Naive thymus-derived CD4-positive, alpha-beta T cell (primary cell): ENCODE measurements around the gene CYP24A1. TPM values are rescaled to one million over a fixed set of nuclear protein-coding genes. Genes with fewer than 3 reads are reported as not detected.

Experiments used
- ATAC-seq: fragments of 150-1000 bp; cut with Tn5 transposase; 2 replicates; pipeline ENCODE4 v1.10.0; 2021; ENCODE audit warnings: mild to moderate bottlenecking, moderate library complexity
- CTCF ChIA-PET: fragments of 350-600 bp; sonication (Branson Sonifier 250); formaldehyde crosslinking; loops from one replicate; lab custom pipeline; 2021; ENCODE audit warnings: antibody characterized with exemption; lab: Charles Lee
- POLR2A ChIA-PET: fragments of 350-600 bp; sonication (Branson Sonifier 250); formaldehyde crosslinking; loops from one replicate; lab custom pipeline; 2021; ENCODE audit warnings: antibody characterized with exemption, inconsistent platforms; lab: Charles Lee
- DNase-seq, 9 donors: peaks; one replicate each; pipeline versions ENCODE4 v3.0.0 to v3.0.0-alpha.2; 2020 to 2022; ENCODE audit warnings: mixed read lengths in 1 of 9
- H3K27ac ChIP-seq: one replicate; pipeline ENCODE4 v1.7.0; 2013; ENCODE audit warnings: mild to moderate bottlenecking, low read depth, low read length, moderate library complexity
- H3K27me3 ChIP-seq, 2 donors: one replicate each; pipeline ENCODE4 v1.7.0; 2013; ENCODE audit warnings: low read length in 2 of 2, mild to moderate bottlenecking in 2 of 2, moderate library complexity in 2 of 2; ENCODE audit not compliant: control insufficient read depth in 2 of 2, insufficient read depth in 2 of 2
- H3K36me3 ChIP-seq, 3 experiments: 1 replicate in 2 of 3; 2 replicates in 1 of 3; pipeline ENCODE4 v1.7.0; 2013; ENCODE audit warnings: low read length in 3 of 3, mild to moderate bottlenecking in 3 of 3, moderate library complexity in 1 of 3; ENCODE audit not compliant: insufficient read depth in 3 of 3, control insufficient read depth in 2 of 3
- H3K4me1 ChIP-seq, 2 donors: one replicate each; pipeline ENCODE4 v1.7.0; 2013; ENCODE audit warnings: low read length in 2 of 2, mild to moderate bottlenecking in 2 of 2, moderate library complexity in 1 of 2; ENCODE audit not compliant: control insufficient read depth in 2 of 2, insufficient read depth in 2 of 2
- H3K4me3 ChIP-seq: 2 replicates; pipeline ENCODE4 v1.7.0; 2013; ENCODE audit warnings: mild to moderate bottlenecking, low read length
- H3K9me3 ChIP-seq, 3 experiments: 1 replicate in 2 of 3; 2 replicates in 1 of 3; pipeline ENCODE4 v1.7.0; 2013; ENCODE audit warnings: low read length in 3 of 3; ENCODE audit not compliant: control insufficient read depth in 2 of 3
- H3K27ac Mint-ChIP-seq, 9 donors: one replicate each; pipeline ENCODE4 v1.8.0; 2020 to 2022; ENCODE audit warnings: mixed read lengths in 9 of 9, mild to moderate bottlenecking in 8 of 9, moderate library complexity in 5 of 9, inconsistent platforms in 2 of 9
- H3K27me3 Mint-ChIP-seq, 5 donors: one replicate each; pipeline ENCODE4 v1.8.0; 2021 to 2022; ENCODE audit warnings: mixed read lengths in 5 of 5, mild to moderate bottlenecking in 1 of 5
- H3K36me3 Mint-ChIP-seq, 5 donors: one replicate each; pipeline ENCODE4 v1.8.0; 2020 to 2022; ENCODE audit warnings: mixed read lengths in 5 of 5, mild to moderate bottlenecking in 3 of 5, inconsistent platforms in 1 of 5
- H3K4me1 Mint-ChIP-seq, 7 donors: one replicate each; pipeline ENCODE4 v1.8.0; 2020 to 2022; ENCODE audit warnings: mixed read lengths in 7 of 7, mild to moderate bottlenecking in 3 of 7, inconsistent platforms in 1 of 7
- H3K4me3 Mint-ChIP-seq, 10 donors: one replicate each; pipeline ENCODE4 v1.8.0; 2020 to 2022; ENCODE audit warnings: mild to moderate bottlenecking in 10 of 10, mixed read lengths in 10 of 10, moderate library complexity in 6 of 10, inconsistent platforms in 2 of 10
- H3K9me3 Mint-ChIP-seq, 11 donors: one replicate each; pipeline ENCODE4 v1.8.0; 2020 to 2022; ENCODE audit warnings: mixed read lengths in 11 of 11, mild to moderate bottlenecking in 4 of 11, inconsistent platforms in 1 of 11, moderate library complexity in 1 of 11
- intact Hi-C, 2 donors: fragments of 100-400 bp; cut with micrococcal nuclease; formaldehyde crosslinking; loops; one replicate each; pipeline ENCODE4 v1.15.1; 2023
- polyA plus RNA-seq, 2 donors: library from polyadenylated mRNA; unstranded; fragments of 300-500 nt; fragmentation: Illumina TruSeq; gene quantifications; one replicate each; pipeline ENCODE4 v1.2.3, GENCODE V29; 2021
- total RNA-seq, 6 experiments: library from RNA in 5 of 6; stranded (reverse) in 5 of 6; gene quantifications; 1 replicate in 5 of 6; 2 replicates in 1 of 6; pipeline ENCODE4 v1.2.3 and lab custom pipeline; 2021 to 2026

The CYP24A1 gene
- total and polyA plus RNA-seq, 7 experiments from 2014 or later = 0.78 TPM; not detected in 6

GRCh38 chr20:54108326-54108642, 65.5 kb downstream of the CYP24A1 start:
- H3K27ac ChIP-seq = no peak overlapping the region
- no peak overlapping the region for H3K4me3 ChIP-seq
- H3K4me1 ChIP-seq = no peaks in the 10 kb centered on the region
- no peak for ATAC-seq
- Mint-ChIP-seq H3K27ac (no peak overlapping the region), H3K36me3 (peaks cover 0 to 4% (median 0%) of the 10 kb centered on the region in 5 donors), H3K4me3 (no peak overlapping the region), H3K27me3 (peaks cover under 1 to 19% (median 10%) of the 10 kb centered on the region in 5 donors), H3K9me3 (peaks cover 0 to 5% (median 0%) of the 10 kb centered on the region in 11 donors), H3K4me1 (peaks cover 0 to 2% (median 0%) of the 10 kb centered on the region in 7 donors)
- CTCF ChIA-PET = no interaction called here
- H3K36me3 ChIP-seq = no peaks in the 10 kb centered on the region
- intact Hi-C loops = no loop called here
- DNase-seq = no peak
- no peaks in the 10 kb centered on the region for H3K9me3 ChIP-seq
- no peaks in the 10 kb centered on the region for H3K27me3 ChIP-seq
- POLR2A ChIA-PET = no interaction called here

GRCh38 chr20:54107600-54108325, 66.0 kb downstream of the CYP24A1 start:
- peaks cover 0 to 18% (median 10%) of the 10 kb centered on the region in 5 donors for H3K27me3 Mint-ChIP-seq
- DNase-seq (no peak), ATAC-seq (no peak)
- no peaks in the 10 kb centered on the region for H3K4me1 ChIP-seq
- H3K4me3 Mint-ChIP-seq = no peak overlapping the region
- no peak overlapping the region for H3K27ac ChIP-seq
- H3K36me3 ChIP-seq = no peaks in the 10 kb centered on the region
- ChIA-PET CTCF (interaction anchor here (0.7 kb wide), 1 partner anchor 45 kb away, joined by 3 read pairs; no protein-coding TSS in a partner anchor), POLR2A (no interaction called here)
- peaks cover 0 to 4% (median 0%) of the 10 kb centered on the region in 5 donors for H3K36me3 Mint-ChIP-seq
- H3K4me1 Mint-ChIP-seq = peaks cover 0 to 4% (median 0%) of the 10 kb centered on the region in 7 donors
- peaks cover 0 to 5% (median 0%) of the 10 kb centered on the region in 11 donors for H3K9me3 Mint-ChIP-seq
- H3K4me3 ChIP-seq = no peak overlapping the region
- no peaks in the 10 kb centered on the region for H3K9me3 ChIP-seq
- H3K27me3 ChIP-seq = no peaks in the 10 kb centered on the region
- no peak overlapping the region for H3K27ac Mint-ChIP-seq
- intact Hi-C loops = no loop called here

- H3K4me1 Mint-ChIP-seq = peaks cover 0 to 4% (median 0%) of the 10 kb centered on the region in 7 donors
- no peak for DNase-seq
- no peak overlapping the region for H3K27ac Mint-ChIP-seq
- Histone ChIP-seq H3K4me1 (no peaks in the 10 kb centered on the region), H3K9me3 (no peaks in the 10 kb centered on the region), H3K36me3 (no peaks in the 10 kb centered on the region), H3K27me3 (no peaks in the 10 kb centered on the region), H3K27ac (no peak overlapping the region), H3K4me3 (no peak overlapping the region)
- ChIA-PET POLR2A (no interaction called here), CTCF (interaction anchor here (0.7 kb wide), 1 partner anchor 44 kb away, joined by 3 read pairs; no protein-coding TSS in a partner anchor)
- peaks cover 0 to 5% (median 0%) of the 10 kb centered on the region in 11 donors for H3K9me3 Mint-ChIP-seq
- H3K27me3 Mint-ChIP-seq = peaks cover 0 to 18% (median 12%) of the 10 kb centered on the region in 5 donors
- peaks cover 0 to 4% (median 0%) of the 10 kb centered on the region in 5 donors for H3K36me3 Mint-ChIP-seq
- no peak overlapping the region for H3K4me3 Mint-ChIP-seq
- ATAC-seq = no peak
- intact Hi-C loops = no loop called here
These were observed 66.6 kb downstream of the CYP24A1 start for GRCh38 chr20:54107181-54107580.

- DNase-seq (no peak), ATAC-seq (no peak)
- CTCF ChIA-PET = interaction anchor here (0.6 to 1.4 kb wide), 4 partner anchors 9 to 544 kb away, joined by 3 to 9 read pairs (median 4); partner anchors contain the start of gene PFDN4
- no peaks in the 10 kb centered on the region for H3K27me3 ChIP-seq
- no peak overlapping the region for H3K4me3 Mint-ChIP-seq
- peaks cover 0 to 4% (median 0%) of the 10 kb centered on the region in 7 donors for H3K4me1 Mint-ChIP-seq
- H3K36me3 Mint-ChIP-seq = peaks cover 0 to 4% (median 0%) of the 10 kb centered on the region in 5 donors
- H3K9me3 ChIP-seq = no peaks in the 10 kb centered on the region
- H3K27ac Mint-ChIP-seq = no peak overlapping the region
- H3K4me1 ChIP-seq = no peaks in the 10 kb centered on the region
- intact Hi-C loops = no loop called here
- H3K27ac ChIP-seq = no peak overlapping the region
- H3K4me3 ChIP-seq = no peak overlapping the region
- POLR2A ChIA-PET = no interaction called here
- H3K36me3 ChIP-seq = no peaks in the 10 kb centered on the region
- peaks cover 0 to 19% (median 9%) of the 10 kb centered on the region in 5 donors for H3K27me3 Mint-ChIP-seq
- H3K9me3 Mint-ChIP-seq = peaks cover 0 to 1% (median 0%) of the 10 kb centered on the region in 11 donors
These were observed 67.6 kb downstream of the CYP24A1 start for GRCh38 chr20:54106162-54106561.

GRCh38 chr20:54105653-54106052, 68.1 kb downstream of the CYP24A1 start:
- POLR2A ChIA-PET = no interaction called here
- CTCF ChIA-PET = interaction anchor here (0.6 to 1.4 kb wide), 5 partner anchors 8 to 545 kb away, joined by 3 to 9 read pairs (median 3); partner anchors contain the start of gene PFDN4
- no peak for DNase-seq

GRCh38 chr20:54104781-54105180, 69.0 kb downstream of the CYP24A1 start:
- peaks cover 0 to 19% (median 9%) of the 10 kb centered on the region in 5 donors for H3K27me3 Mint-ChIP-seq
- no peak overlapping the region for H3K4me3 Mint-ChIP-seq
- H3K27ac Mint-ChIP-seq = no peak overlapping the region
- H3K4me1 ChIP-seq = no peaks in the 10 kb centered on the region
- H3K36me3 Mint-ChIP-seq = peaks cover 0 to 5% (median 0%) of the 10 kb centered on the region in 5 donors
- ChIA-PET CTCF (interaction anchor here (0.6 to 1.0 kb wide), 3 partner anchors 7 to 96 kb away, joined by 3 read pairs; no protein-coding TSS in a partner anchor), POLR2A (no interaction called here)
- H3K27ac ChIP-seq = no peak overlapping the region
- peaks cover 0 to 1% (median 0%) of the 10 kb centered on the region in 11 donors for H3K9me3 Mint-ChIP-seq
- no peaks in the 10 kb centered on the region for H3K36me3 ChIP-seq
- intact Hi-C loops = no loop called here
- H3K4me1 Mint-ChIP-seq = peaks cover 0 to 4% (median 0%) of the 10 kb centered on the region in 7 donors
- no peak for DNase-seq
- no peaks in the 10 kb centered on the region for H3K9me3 ChIP-seq
- ATAC-seq = no peak
- no peak overlapping the region for H3K4me3 ChIP-seq
- H3K27me3 ChIP-seq = no peaks in the 10 kb centered on the region

More at GRCh38 chr20:54105653-54106052, 68.1 kb downstream of the CYP24A1 start:
- intact Hi-C loops = no loop called here
- H3K36me3 ChIP-seq = no peaks in the 10 kb centered on the region
- no peaks in the 10 kb centered on the region for H3K9me3 ChIP-seq
- H3K4me3 ChIP-seq = no peak overlapping the region
- H3K4me1 ChIP-seq = no peaks in the 10 kb centered on the region
- ATAC-seq = no peak
- no peaks in the 10 kb centered on the region for H3K27me3 ChIP-seq
- Mint-ChIP-seq H3K27me3 (peaks cover 0 to 19% (median 9%) of the 10 kb centered on the region in 5 donors), H3K27ac (no peak overlapping the region), H3K36me3 (peaks cover 0 to 4% (median 0%) of the 10 kb centered on the region in 5 donors), H3K9me3 (peaks cover 0 to 1% (median 0%) of the 10 kb centered on the region in 11 donors), H3K4me3 (no peak overlapping the region), H3K4me1 (peaks cover 0 to 4% (median 0%) of the 10 kb centered on the region in 7 donors)
- no peak overlapping the region for H3K27ac ChIP-seq
